Measurements from ENCODE around the gene CBX1. TPM values are rescaled to one million over a fixed set of nuclear protein-coding genes. Genes with fewer than 3 reads are reported as not detected.
A peak's percentile ranks its signal among the peaks of the same experiment; 100 is the strongest.
"Not testable (repeated sequence)": the region's sequence is repeated elsewhere in the genome, so short reads cannot be mapped to it uniquely, and the experiment has no call there.

CBX1 gene
- total RNA-seq, 1 donor from 2014 or later, result 39.1 TPM

GRCh38 chr17:48077152-48077551 is 24.1 kb downstream of the CBX1 start:
- Histone ChIP-seq H3K36me3 (ENCODE audit: control insufficient read depth in 3 of 3, insufficient read depth in 3 of 3, low read length in 3 of 3) (peaks cover 8 to 21% (median 16%) of the 10 kb centered on the region in 3 donors), H3K4me1 (ENCODE audit: control insufficient read depth in 3 of 3, insufficient read depth in 3 of 3, low read length in 3 of 3) (peaks cover 5 to 11% (median 5%) of the 10 kb centered on the region in 3 donors)
- not testable (repeated sequence) for H3K27me3 ChIP-seq (ENCODE audit: control insufficient read depth in 3 of 3, insufficient read depth in 3 of 3, low read length in 3 of 3); H3K9ac ChIP-seq (ENCODE audit: low read depth in 1 of 3, low read length in 3 of 3); H3K9me3 ChIP-seq (ENCODE audit: control insufficient read depth in 3 of 3, low read length in 3 of 3); H3K4me3 ChIP-seq (ENCODE audit: low read length in 3 of 3); H3K27ac ChIP-seq (ENCODE audit: low read depth, low read length)

- H3K9ac ChIP-seq (ENCODE audit: low read depth in 1 of 3, low read length in 3 of 3), result no peak overlapping the region
- no peak overlapping the region for H3K4me3 ChIP-seq (ENCODE audit: low read length in 3 of 3)
- peaks cover 8 to 26% (median 16%) of the 10 kb centered on the region in 3 donors for H3K36me3 ChIP-seq (ENCODE audit: control insufficient read depth in 3 of 3, insufficient read depth in 3 of 3, low read length in 3 of 3)
- H3K9me3 ChIP-seq (ENCODE audit: control insufficient read depth in 3 of 3, low read length in 3 of 3), result no peaks in the 10 kb centered on the region
- H3K27ac ChIP-seq (ENCODE audit: low read depth, low read length), result peak overlapping the region; percentile 42
- H3K4me1 ChIP-seq (ENCODE audit: control insufficient read depth in 3 of 3, insufficient read depth in 3 of 3, low read length in 3 of 3), result peaks cover 5 to 11% (median 5%) of the 10 kb centered on the region in 3 donors
- no peaks in the 10 kb centered on the region for H3K27me3 ChIP-seq (ENCODE audit: control insufficient read depth in 3 of 3, insufficient read depth in 3 of 3, low read length in 3 of 3)
Measured at GRCh38 chr17:48074322-48075081, 26.8 kb downstream of the CBX1 start.

- H3K27me3 ChIP-seq (ENCODE audit: control insufficient read depth in 3 of 3, insufficient read depth in 3 of 3, low read length in 3 of 3); H3K9me3 ChIP-seq (ENCODE audit: control insufficient read depth in 3 of 3, low read length in 3 of 3); H3K9ac ChIP-seq (ENCODE audit: low read depth in 1 of 3, low read length in 3 of 3); H3K4me3 ChIP-seq (ENCODE audit: low read length in 3 of 3): not testable (repeated sequence)
- Histone ChIP-seq H3K36me3 (ENCODE audit: control insufficient read depth in 3 of 3, insufficient read depth in 3 of 3, low read length in 3 of 3) (peaks cover 10 to 28% (median 19%) of the 10 kb centered on the region in 3 donors), H3K27ac (ENCODE audit: low read depth, low read length) (peak overlapping the region; percentile 42), H3K4me1 (ENCODE audit: control insufficient read depth in 3 of 3, insufficient read depth in 3 of 3, low read length in 3 of 3) (peaks cover 5 to 12% (median 5%) of the 10 kb centered on the region in 3 donors)
Measured at GRCh38 chr17:48073566-48074094, 27.6 kb downstream of the CBX1 start.

GRCh38 chr17:48072811-48073210 is 28.5 kb downstream of the CBX1 start:
- not testable (repeated sequence) for H3K9ac ChIP-seq (ENCODE audit: low read depth in 1 of 3, low read length in 3 of 3); H3K27ac ChIP-seq (ENCODE audit: low read depth, low read length); H3K4me3 ChIP-seq (ENCODE audit: low read length in 3 of 3); H3K9me3 ChIP-seq (ENCODE audit: control insufficient read depth in 3 of 3, low read length in 3 of 3); H3K27me3 ChIP-seq (ENCODE audit: control insufficient read depth in 3 of 3, insufficient read depth in 3 of 3, low read length in 3 of 3)
- Histone ChIP-seq H3K4me1 (ENCODE audit: control insufficient read depth in 3 of 3, insufficient read depth in 3 of 3, low read length in 3 of 3) (peaks cover 5 to 20% (median 5%) of the 10 kb centered on the region in 3 donors), H3K36me3 (ENCODE audit: control insufficient read depth in 3 of 3, insufficient read depth in 3 of 3, low read length in 3 of 3) (peaks cover 13 to 30% (median 21%) of the 10 kb centered on the region in 3 donors)

- peaks cover 12 to 35% (median 23%) of the 10 kb centered on the region in 3 donors for H3K36me3 ChIP-seq (ENCODE audit: control insufficient read depth in 3 of 3, insufficient read depth in 3 of 3, low read length in 3 of 3)
- no peak overlapping the region for H3K4me3 ChIP-seq (ENCODE audit: low read length in 3 of 3)
- H3K27ac ChIP-seq (ENCODE audit: low read depth, low read length), result no peak overlapping the region
- no peaks in the 10 kb centered on the region for H3K9me3 ChIP-seq (ENCODE audit: control insufficient read depth in 3 of 3, low read length in 3 of 3)
- no peak overlapping the region for H3K9ac ChIP-seq (ENCODE audit: low read depth in 1 of 3, low read length in 3 of 3)
- peaks cover 5 to 28% (median 9%) of the 10 kb centered on the region in 3 donors for H3K4me1 ChIP-seq (ENCODE audit: control insufficient read depth in 3 of 3, insufficient read depth in 3 of 3, low read length in 3 of 3)
- H3K27me3 ChIP-seq (ENCODE audit: control insufficient read depth in 3 of 3, insufficient read depth in 3 of 3, low read length in 3 of 3), result no peaks in the 10 kb centered on the region
Measured at GRCh38 chr17:48071654-48072053, 29.6 kb downstream of the CBX1 start.

- Histone ChIP-seq H3K27ac (ENCODE audit: low read depth, low read length) (no peak overlapping the region), H3K36me3 (ENCODE audit: control insufficient read depth in 3 of 3, insufficient read depth in 3 of 3, low read length in 3 of 3) (peaks cover 5 to 28% (median 16%) of the 10 kb centered on the region in 3 donors), H3K9me3 (ENCODE audit: control insufficient read depth in 3 of 3, low read length in 3 of 3) (no peaks in the 10 kb centered on the region), H3K4me1 (ENCODE audit: control insufficient read depth in 3 of 3, insufficient read depth in 3 of 3, low read length in 3 of 3) (peaks cover 12 to 42% (median 18%) of the 10 kb centered on the region in 3 donors), H3K9ac (ENCODE audit: low read depth in 1 of 3, low read length in 3 of 3) (no peak overlapping the region), H3K4me3 (ENCODE audit: low read length in 3 of 3) (no peak overlapping the region), H3K27me3 (ENCODE audit: control insufficient read depth in 3 of 3, insufficient read depth in 3 of 3, low read length in 3 of 3) (no peaks in the 10 kb centered on the region)
Measured at GRCh38 chr17:48070195-48070594, 31.1 kb downstream of the CBX1 start.

- no peaks in the 10 kb centered on the region for H3K9me3 ChIP-seq (ENCODE audit: control insufficient read depth in 3 of 3, low read length in 3 of 3)
- no peaks in the 10 kb centered on the region for H3K27me3 ChIP-seq (ENCODE audit: control insufficient read depth in 3 of 3, insufficient read depth in 3 of 3, low read length in 3 of 3)
- no peak overlapping the region for H3K9ac ChIP-seq (ENCODE audit: low read depth in 1 of 3, low read length in 3 of 3)
- H3K4me3 ChIP-seq (ENCODE audit: low read length in 3 of 3), result no peak overlapping the region
- H3K4me1 ChIP-seq (ENCODE audit: control insufficient read depth in 3 of 3, insufficient read depth in 3 of 3, low read length in 3 of 3), result peaks cover 21 to 48% (median 25%) of the 10 kb centered on the region in 3 donors
- H3K36me3 ChIP-seq (ENCODE audit: control insufficient read depth in 3 of 3, insufficient read depth in 3 of 3, low read length in 3 of 3), result peaks cover 5 to 28% (median 22%) of the 10 kb centered on the region in 3 donors
- H3K27ac ChIP-seq (ENCODE audit: low read depth, low read length), result no peak overlapping the region
Measured at GRCh38 chr17:48068491-48068961, 32.8 kb downstream of the CBX1 start.

- not testable (repeated sequence) for H3K9ac ChIP-seq (ENCODE audit: low read depth in 1 of 3, low read length in 3 of 3); H3K9me3 ChIP-seq (ENCODE audit: control insufficient read depth in 3 of 3, low read length in 3 of 3); H3K27ac ChIP-seq (ENCODE audit: low read depth, low read length); H3K4me3 ChIP-seq (ENCODE audit: low read length in 3 of 3); H3K27me3 ChIP-seq (ENCODE audit: control insufficient read depth in 3 of 3, insufficient read depth in 3 of 3, low read length in 3 of 3)
- H3K4me1 ChIP-seq (ENCODE audit: control insufficient read depth in 3 of 3, insufficient read depth in 3 of 3, low read length in 3 of 3), result peaks cover 24 to 52% (median 25%) of the 10 kb centered on the region in 3 donors
- H3K36me3 ChIP-seq (ENCODE audit: control insufficient read depth in 3 of 3, insufficient read depth in 3 of 3, low read length in 3 of 3), result peaks cover 9 to 29% (median 26%) of the 10 kb centered on the region in 3 donors
Measured at GRCh38 chr17:48067808-48068207, 33.5 kb downstream of the CBX1 start.

- Histone ChIP-seq H3K27me3 (ENCODE audit: control insufficient read depth in 3 of 3, insufficient read depth in 3 of 3, low read length in 3 of 3) (no peaks in the 10 kb centered on the region), H3K27ac (ENCODE audit: low read depth, low read length) (no peak overlapping the region), H3K9me3 (ENCODE audit: control insufficient read depth in 3 of 3, low read length in 3 of 3) (no peaks in the 10 kb centered on the region), H3K9ac (ENCODE audit: low read depth in 1 of 3, low read length in 3 of 3) (no peak overlapping the region), H3K4me1 (ENCODE audit: control insufficient read depth in 3 of 3, insufficient read depth in 3 of 3, low read length in 3 of 3) (peaks cover 25 to 53% (median 27%) of the 10 kb centered on the region in 3 donors), H3K36me3 (ENCODE audit: control insufficient read depth in 3 of 3, insufficient read depth in 3 of 3, low read length in 3 of 3) (peaks cover 13 to 31% (median 31%) of the 10 kb centered on the region in 3 donors), H3K4me3 (ENCODE audit: low read length in 3 of 3) (no peak overlapping the region)
Measured at GRCh38 chr17:48067245-48067644, 34.0 kb downstream of the CBX1 start.

GRCh38 chr17:48066656-48067055 is 34.6 kb downstream of the CBX1 start:
- H3K27ac ChIP-seq (ENCODE audit: low read depth, low read length), result peak overlapping the region; percentile 83
- peaks cover 25 to 59% (median 30%) of the 10 kb centered on the region in 3 donors for H3K4me1 ChIP-seq (ENCODE audit: control insufficient read depth in 3 of 3, insufficient read depth in 3 of 3, low read length in 3 of 3)
- no peaks in the 10 kb centered on the region for H3K27me3 ChIP-seq (ENCODE audit: control insufficient read depth in 3 of 3, insufficient read depth in 3 of 3, low read length in 3 of 3)
- H3K4me3 ChIP-seq (ENCODE audit: low read length in 3 of 3), result no peak overlapping the region
- peaks cover 19 to 37% (median 37%) of the 10 kb centered on the region in 3 donors for H3K36me3 ChIP-seq (ENCODE audit: control insufficient read depth in 3 of 3, insufficient read depth in 3 of 3, low read length in 3 of 3)
- peak overlapping the region in 2 of 3 donors; percentile 20 to 35 for H3K9ac ChIP-seq (ENCODE audit: low read depth in 1 of 3, low read length in 3 of 3)
- no peaks in the 10 kb centered on the region for H3K9me3 ChIP-seq (ENCODE audit: control insufficient read depth in 3 of 3, low read length in 3 of 3)

All from skeletal muscle tissue (tissue), 4 donors.